Esophagus squamous epithelium (tissue), 5 donors: ENCODE results near the gene MYO6. TPM values are rescaled to one million over a fixed set of nuclear protein-coding genes. Genes with fewer than 3 reads are reported as not detected.

Experiments used
- DNase-seq: peaks from one replicate; lab custom pipeline; 2025; lab: John Stamatoyannopoulos, UW
- H3K27ac ChIP-seq, 4 donors: fragments of 200-600 bp; sonication (generic); one replicate each; pipeline ENCODE4 v1.5.1; 2016 to 2019; ENCODE audit warnings: mild to moderate bottlenecking in 1 of 4
- H3K27me3 ChIP-seq, 4 donors: fragments of 200-600 bp; sonication (generic); 1 replicate in 3 of 4; 2 replicates in 1 of 4; pipeline versions ENCODE4 v1.5.1 to v1.6.0; 2017 to 2021; ENCODE audit warnings: antibody characterized with exemption in 1 of 4
- H3K36me3 ChIP-seq, 3 donors: fragments of 200-600 bp; sonication (generic); one replicate each; pipeline ENCODE4 v1.5.1; 2016 to 2019
- H3K4me1 ChIP-seq, 3 donors: fragments of 200-600 bp; sonication (generic); one replicate each; pipeline ENCODE4 v1.5.1; 2017 to 2019
- H3K4me3 ChIP-seq, 4 donors: fragments of 200-600 bp; sonication (generic); 1 replicate in 3 of 4; 2 replicates in 1 of 4; pipeline ENCODE4 v1.5.1; 2016 to 2019; ENCODE audit warnings: mild to moderate bottlenecking in 2 of 4, moderate library complexity in 1 of 4
- H3K9me3 ChIP-seq, 3 donors: fragments of 200-600 bp; sonication (generic); one replicate each; pipeline ENCODE4 v1.5.1; 2016 to 2019
- CTCF ChIP-seq, 6 experiments: fragments of 450-650 bp in 4 of 6; fragments of 200-600 bp in 2 of 6; sonication (generic) in 2 of 6; IDR thresholded peaks; one replicate each; pipeline ENCODE4 v1.5.1; 2016 to 2019; ENCODE audit warnings: antibody characterized with exemption in 6 of 6, mild to moderate bottlenecking in 4 of 6, moderate library complexity in 4 of 6
- POLR2A ChIP-seq, 4 donors: fragments of 450-650 bp; IDR thresholded peaks; one replicate each; pipeline ENCODE4 v1.6.1; 2017; ENCODE audit warnings: antibody characterized with exemption in 4 of 4, mild to moderate bottlenecking in 4 of 4, moderate library complexity in 3 of 4
- intact Hi-C: fragments of 100-400 bp; cut with DNase I; formaldehyde crosslinking; loops from one replicate; pipeline ENCODE4 v1.15.0; 2022
- small RNA-seq, 4 donors: library from RNA; depleted of rRNA; stranded (forward); fragments of <200 nt; gene quantifications; one replicate each; pipeline ENCODE3, GENCODE V24; 2016
- total RNA-seq, 4 donors: library from RNA; depleted of rRNA; stranded (reverse); fragments of >200 nt; gene quantifications; one replicate each; pipeline ENCODE4 v1.1.0, GENCODE V29; 2016
- donor health status: DM: yes; HTN: yes; CAD: no.

The MYO6 gene
- total RNA-seq, 4 donors from 2014 or later, result 22.1 to 37.0 (median 31.5) TPM

GRCh38 chr6:75968143-75968542, 219.1 kb downstream of the MYO6 start:
- Histone ChIP-seq H3K4me3 (no peak overlapping the region), H3K36me3 (no peaks in the 10 kb centered on the region), H3K27me3 (no peaks in the 10 kb centered on the region), H3K4me1 (no peaks in the 10 kb centered on the region), H3K27ac (no peak overlapping the region), H3K9me3 (no peaks in the 10 kb centered on the region)
- intact Hi-C loops, result no loop called here
- DNase-seq, result no peak
- TF ChIP-seq POLR2A (IDR thresholded peaks at IDR 0.05) (no peak), CTCF (IDR thresholded peaks at IDR 0.05) (no peak)

Small RNA genes lying within 50 kb of the gene (small RNA-seq; reads per million reads assigned to genes)
- gene RF00019 (0 reads per million in 4 donors), gene RNA5SP209 (0 to 0.14 (median 0) reads per million in 4 donors), gene RNU6-155P (0 reads per million in 4 donors)

Other genes with a start within 250 kb of the MYO6 start
- 100 to 1,000 TPM in 1 of 4 donors, 10 to 100 TPM in 3; 45.5 to 104 (median 66.1) TPM for gene SENP6, start 147.4 kb upstream of the MYO6 start, total RNA-seq